ENCODE data around the gene DIDO1. TPM values are rescaled to one million over a fixed set of nuclear protein-coding genes. Genes with fewer than 3 reads are reported as not detected.

The DIDO1 gene
- total and polyA plus RNA-seq, 2 of the 13 experiments (the other 11 are each of a cell fraction or from before 2014, with no cell fraction given), result 75.0 to 75.1 TPM

DNA sequence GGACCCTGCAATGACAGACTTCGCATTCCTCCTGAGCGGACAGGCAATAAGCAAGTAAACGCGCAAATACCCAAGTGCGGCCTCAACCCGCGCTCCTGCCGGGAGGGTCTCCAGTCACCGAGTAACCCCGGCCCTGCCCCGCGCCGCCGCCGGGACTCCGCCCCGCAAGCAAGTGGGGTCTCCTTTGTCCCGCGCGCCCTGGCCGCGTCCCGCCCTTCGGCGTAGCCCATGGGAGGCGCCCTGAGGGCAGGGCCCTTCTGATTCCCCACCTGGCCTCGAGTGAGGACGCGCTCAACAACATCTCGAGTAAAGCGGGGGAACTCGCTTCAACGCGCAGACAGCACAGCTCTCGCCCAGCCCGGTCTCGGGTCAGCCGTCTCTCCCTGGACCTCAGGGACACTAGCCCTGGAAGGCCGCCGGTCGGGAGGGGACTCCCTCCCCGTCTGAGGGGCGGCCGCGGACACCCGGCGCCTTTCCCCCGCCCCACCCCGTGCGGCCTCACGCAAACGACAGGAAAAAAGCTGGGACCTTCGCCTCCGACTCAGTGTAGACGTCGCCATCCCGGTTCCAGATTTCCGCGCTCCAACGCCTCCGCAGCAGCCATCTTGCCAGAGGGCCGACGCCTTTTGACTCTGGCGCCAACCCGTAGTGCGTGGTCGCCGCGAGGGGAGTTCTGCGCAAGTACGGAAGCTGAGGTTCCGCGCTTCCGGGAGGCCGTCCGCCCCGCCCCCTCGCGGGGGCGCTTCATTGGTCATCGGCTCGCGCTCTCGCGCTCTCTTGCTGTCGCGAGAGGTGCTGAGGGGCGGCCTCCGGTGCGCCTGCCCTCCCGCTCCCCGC, 11.2 kb upstream of the DIDO1 start (continued):
- TF ChIP-seq ZNF770 (CRISPR knock-in tag; IDR thresholded peaks at IDR 0.05), result peak; percentile 64; the same call in 1 of the 2 replicates
- TF ChIP-seq NR2F2 (IDR thresholded peaks at IDR 0.05; ENCODE audit: borderline replicate concordance, low read depth), result no peak
- peak; percentile 87; the same call in 1 of the 2 replicates for TF ChIP-seq ZNF678 (CRISPR knock-in tag; IDR thresholded peaks at IDR 0.05)
- peak; percentile 88 for TF ChIP-seq ZNF329 (CRISPR knock-in tag; IDR thresholded peaks at IDR 0.05; ENCODE audit: low read depth)
- TF ChIP-seq ZFX (CRISPR knock-in tag; IDR thresholded peaks at IDR 0.05; ENCODE audit: low read depth), result peak; percentile 98
- 0 out of 2 replicates have a peak, but pooled peaks have one; percentile 53 for TF ChIP-seq ZMYM2 (CRISPR knock-in tag; IDR thresholded peaks at IDR 0.05)
- peak; percentile 54 for TF ChIP-seq TOE1 (CRISPR knock-in tag; IDR thresholded peaks at IDR 0.05)
- peak; percentile 95 for TF ChIP-seq SIN3B (IDR thresholded peaks at IDR 0.05; ENCODE audit: low read length)
- TF ChIP-seq YEATS4 (CRISPR knock-in tag; IDR thresholded peaks at IDR 0.05; ENCODE audit: borderline replicate concordance), result peak; percentile 96
- TF ChIP-seq, protein P1, sequence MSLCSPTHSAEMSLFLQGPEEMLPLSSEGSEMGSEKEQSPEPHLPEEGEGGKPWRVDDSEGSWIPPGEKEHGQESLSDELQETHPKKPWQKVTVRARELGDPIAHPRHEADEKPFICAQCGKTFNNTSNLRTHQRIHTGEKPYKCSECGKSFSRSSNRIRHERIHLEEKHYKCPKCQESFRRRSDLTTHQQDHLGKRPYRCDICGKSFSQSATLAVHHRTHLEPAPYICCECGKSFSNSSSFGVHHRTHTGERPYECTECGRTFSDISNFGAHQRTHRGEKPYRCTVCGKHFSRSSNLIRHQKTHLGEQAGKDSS (CRISPR knock-in tag; IDR thresholded peaks at IDR 0.05; ENCODE audit: borderline replicate concordance, low read depth), result peak; percentile 97
- peak; percentile 25; the same call in 1 of the 2 replicates for TF ChIP-seq NFATC3 (CRISPR knock-in tag; IDR thresholded peaks at IDR 0.05)
- TF ChIP-seq RBM22 (optimal IDR thresholded peaks at IDR 0.05; ENCODE audit: low read length), result peak; percentile 91
- TF ChIP-seq REXO4 (CRISPR knock-in tag; IDR thresholded peaks at IDR 0.05; ENCODE audit: borderline replicate concordance), result no peak
- TF ChIP-seq RAD21 (CRISPR knock-in tag; IDR thresholded peaks at IDR 0.05), result peak; percentile 53; the same call in 1 of the 2 replicates
- no peak for TF ChIP-seq ZNF615 (CRISPR knock-in tag; IDR thresholded peaks at IDR 0.05; ENCODE audit: borderline replicate concordance)
- TF ChIP-seq SMARCC2 (IDR thresholded peaks at IDR 0.05), result no peak
- TF ChIP-seq, protein P2, sequence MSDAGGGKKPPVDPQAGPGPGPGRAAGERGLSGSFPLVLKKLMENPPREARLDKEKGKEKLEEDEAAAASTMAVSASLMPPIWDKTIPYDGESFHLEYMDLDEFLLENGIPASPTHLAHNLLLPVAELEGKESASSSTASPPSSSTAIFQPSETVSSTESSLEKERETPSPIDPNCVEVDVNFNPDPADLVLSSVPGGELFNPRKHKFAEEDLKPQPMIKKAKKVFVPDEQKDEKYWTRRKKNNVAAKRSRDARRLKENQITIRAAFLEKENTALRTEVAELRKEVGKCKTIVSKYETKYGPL (CRISPR knock-in tag; IDR thresholded peaks at IDR 0.05), result peak; percentile 74
- TF ChIP-seq ZZZ3 (CRISPR knock-in tag; IDR thresholded peaks at IDR 0.05; ENCODE audit: borderline replicate concordance), result peak; percentile 98; the same call in 1 of the 2 replicates
- TF ChIP-seq NCOA2 (CRISPR knock-in tag; IDR thresholded peaks at IDR 0.05), result peak; percentile 47
- TF ChIP-seq ZNF382 (CRISPR knock-in tag; IDR thresholded peaks at IDR 0.05; ENCODE audit: borderline replicate concordance), result no peak
- 0 out of 2 replicates have a peak, but pooled peaks have one; percentile 27 for TF ChIP-seq ZNF251 (CRISPR knock-in tag; IDR thresholded peaks at IDR 0.05)
- TF ChIP-seq GTF3A (CRISPR knock-in tag; conservative IDR thresholded peaks at IDR 0.05), result no peak
- TF ChIP-seq FOXK1 (CRISPR knock-in tag; IDR thresholded peaks at IDR 0.05; ENCODE audit: borderline replicate concordance, low read depth), result peak; percentile 95
- TF ChIP-seq STAG1 (CRISPR knock-in tag; IDR thresholded peaks at IDR 0.05), result peak; percentile 16; the same call in 1 of the 2 replicates
- 0 out of 2 replicates have a peak, but pooled peaks have one; percentile 85 for TF ChIP-seq FIP1L1 (IDR thresholded peaks at IDR 0.05; ENCODE audit: borderline replicate concordance, insufficient read depth, low read depth, low read length)

Data from HepG2 (cell line).